DMS53 treated with DMSO at 0.1 percent for 48 hours (cell line): ENCODE measurements around the gene HTR1B.

ENCODE experiments used
- DNase-seq: peaks from one replicate; lab custom pipeline; 2025; ENCODE audit not compliant: unreplicated experiment; lab: John Stamatoyannopoulos, UW

The HTR1B gene

GRCh38 chr6:77463308-77463860 is at the start of gene HTR1B:
TSS of gene HTR1B (minus strand) at chr6:77463491. CDS start at chr6:77463403, 88 bp downstream.
- no peak for DNase-seq

- no peak for DNase-seq
Observed at GRCh38 chr6:77512554-77512953, 49.3 kb upstream of the HTR1B start.

DNA sequence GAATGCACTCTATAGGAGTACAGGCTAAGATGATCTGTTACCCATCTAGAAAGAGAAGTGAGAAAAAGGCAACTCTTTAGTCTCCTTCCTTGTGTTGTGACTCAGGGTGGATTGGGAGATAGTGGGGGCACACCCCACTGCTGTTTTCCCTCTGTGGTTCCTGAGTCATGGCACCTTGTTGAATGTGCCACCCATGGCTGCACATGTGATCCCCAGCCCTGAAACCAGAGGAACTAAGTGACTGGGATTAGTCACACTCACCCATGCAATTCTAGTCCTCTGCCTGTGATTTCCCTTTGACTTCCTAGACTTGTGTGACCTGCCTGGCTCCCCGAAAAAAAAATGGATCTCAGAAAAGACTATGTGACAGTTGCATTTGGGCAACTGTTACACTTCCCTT is 48.6 kb upstream of the HTR1B start:
- DNase-seq, result no peak

- no peak for DNase-seq
Observed at GRCh38 chr6:77502981-77503380, 39.7 kb upstream of the HTR1B start.

GRCh38 chr6:77492530-77492929 is 29.2 kb upstream of the HTR1B start:
- DNase-seq, result no peak

DNA sequence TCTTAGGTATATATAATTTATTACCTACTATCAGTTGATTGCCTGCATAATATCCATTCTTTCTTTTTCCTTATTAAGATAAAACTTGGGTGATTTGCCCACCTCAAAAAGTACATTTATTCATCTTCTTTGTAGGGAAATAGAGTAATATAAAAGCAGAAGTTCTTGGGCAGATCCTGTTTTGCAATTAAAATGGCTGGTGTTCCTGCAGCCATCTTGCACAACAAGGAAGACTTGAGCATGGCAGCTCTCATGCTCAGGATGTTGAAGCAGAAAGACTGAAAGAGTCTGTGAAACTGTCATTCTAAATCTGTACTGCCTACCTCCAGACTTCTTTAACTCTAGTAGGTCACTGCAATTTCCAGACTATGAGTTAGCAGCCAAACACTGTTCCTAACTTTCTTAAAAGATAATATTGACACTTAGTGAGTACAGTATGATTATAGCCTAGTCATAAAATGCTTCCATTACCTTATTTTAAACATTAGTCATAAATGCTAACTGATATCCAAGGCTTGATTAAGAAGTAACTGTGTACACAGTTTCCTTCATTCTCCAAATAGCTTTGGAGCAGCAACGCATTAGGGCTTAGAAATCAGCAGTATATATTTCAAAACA is 24.6 kb upstream of the HTR1B start:
- no peak for DNase-seq

GRCh38 chr6:77482981-77483380 is 19.7 kb upstream of the HTR1B start:
- no peak for DNase-seq

GRCh38 chr6:77474973-77475372 is 11.7 kb upstream of the HTR1B start:
- DNase-seq, result no peak

- DNase-seq, result no peak
Observed at GRCh38 chr6:77474286-77474956, 11.1 kb upstream of the HTR1B start.

- DNase-seq, result no peak
Observed at GRCh38 chr6:77470983-77471382, 7.7 kb upstream of the HTR1B start.

- no peak for DNase-seq
Observed at GRCh38 chr6:77468939-77469338, 5.6 kb upstream of the HTR1B start.

- DNase-seq, result no peak
Observed at GRCh38 chr6:77466451-77467437, 3.5 kb upstream of the HTR1B start.

DNA sequence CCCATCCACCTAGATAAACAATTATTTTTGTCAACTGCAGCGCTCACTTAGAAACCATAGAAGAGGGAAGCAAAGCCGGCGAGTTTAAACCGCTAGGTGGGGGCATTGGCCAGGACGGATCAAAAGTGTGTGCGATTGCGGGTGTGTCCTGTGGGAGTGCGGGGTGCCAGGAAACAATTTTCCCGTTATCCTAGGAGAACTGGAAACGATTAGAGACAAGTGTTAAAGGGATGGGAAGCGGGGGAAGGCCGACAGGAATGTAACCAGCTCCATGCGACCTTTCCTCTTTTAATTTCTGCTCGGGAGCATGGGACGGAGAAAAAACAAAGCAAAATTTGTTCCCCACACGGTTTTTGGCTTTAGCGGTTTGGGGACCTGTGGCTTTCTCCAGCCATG is 2.8 kb upstream of the HTR1B start:
- DNase-seq, result peak; percentile 51

DNA sequence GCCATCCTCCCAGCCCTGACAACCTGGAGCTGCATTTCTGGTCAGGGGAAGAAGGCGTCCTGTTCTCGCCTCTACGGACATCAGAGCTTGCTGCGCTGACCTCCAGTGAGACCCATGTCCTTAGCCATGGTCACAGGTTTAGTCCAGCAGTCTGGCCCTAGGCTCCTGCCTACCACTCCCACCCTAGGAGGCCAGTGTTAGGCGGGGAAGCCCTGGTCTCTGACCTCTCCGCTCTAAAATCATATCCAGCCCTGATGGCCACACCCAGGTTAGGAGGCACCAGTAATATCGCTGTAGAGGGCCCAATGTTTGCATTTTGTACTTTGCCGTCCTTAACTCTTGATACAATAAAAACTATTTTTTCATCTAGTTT is 1.2 kb upstream of the HTR1B start:
- DNase-seq, result no peak

GRCh38 chr6:77463861-77464494 is 687 bp upstream of the HTR1B start:
- no peak for DNase-seq

- DNase-seq, result no peak
Observed at GRCh38 chr6:77462359-77463307, 658 bp downstream of the HTR1B start.

DNA sequence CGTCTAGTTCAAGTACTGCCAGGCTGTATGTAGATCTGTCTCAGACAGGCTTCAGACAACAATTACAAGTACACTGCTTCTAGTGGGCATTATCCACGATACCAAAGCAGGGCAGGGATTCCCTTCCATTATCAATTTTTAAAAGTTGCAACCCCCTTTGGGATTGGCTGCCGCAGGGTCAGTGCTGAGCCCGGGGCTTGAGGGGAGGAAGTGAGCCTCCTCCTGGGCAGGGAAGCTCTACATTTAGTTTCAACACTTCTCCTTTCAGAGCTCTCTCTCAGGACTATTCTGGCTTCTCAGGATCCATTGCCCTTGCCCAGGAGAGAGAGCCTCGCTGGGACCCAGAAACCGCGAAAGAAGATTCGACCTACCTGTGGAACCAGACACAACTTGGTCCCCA is 1.5 kb downstream of the HTR1B start:
- no peak for DNase-seq

DNA sequence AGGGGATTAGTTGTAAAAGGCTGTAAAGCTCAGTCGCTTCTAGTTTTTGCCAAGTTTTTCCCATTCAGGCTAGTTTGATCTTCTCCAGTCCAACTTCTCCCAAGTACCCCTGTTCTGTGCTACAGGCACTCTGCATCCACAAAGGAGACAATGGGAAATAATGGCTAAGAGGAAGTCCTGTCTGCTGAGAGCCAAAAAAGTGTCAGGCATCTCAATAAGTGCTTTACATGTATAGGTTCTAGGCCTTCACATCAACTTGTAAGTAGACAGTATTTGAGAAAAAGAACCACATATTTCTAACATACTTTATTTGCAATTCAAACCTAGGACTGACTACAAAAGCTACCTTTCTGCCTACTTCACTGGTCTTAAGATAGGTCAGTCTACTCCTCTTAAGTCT is 4.9 kb downstream of the HTR1B start:
- DNase-seq, result no peak

DNA sequence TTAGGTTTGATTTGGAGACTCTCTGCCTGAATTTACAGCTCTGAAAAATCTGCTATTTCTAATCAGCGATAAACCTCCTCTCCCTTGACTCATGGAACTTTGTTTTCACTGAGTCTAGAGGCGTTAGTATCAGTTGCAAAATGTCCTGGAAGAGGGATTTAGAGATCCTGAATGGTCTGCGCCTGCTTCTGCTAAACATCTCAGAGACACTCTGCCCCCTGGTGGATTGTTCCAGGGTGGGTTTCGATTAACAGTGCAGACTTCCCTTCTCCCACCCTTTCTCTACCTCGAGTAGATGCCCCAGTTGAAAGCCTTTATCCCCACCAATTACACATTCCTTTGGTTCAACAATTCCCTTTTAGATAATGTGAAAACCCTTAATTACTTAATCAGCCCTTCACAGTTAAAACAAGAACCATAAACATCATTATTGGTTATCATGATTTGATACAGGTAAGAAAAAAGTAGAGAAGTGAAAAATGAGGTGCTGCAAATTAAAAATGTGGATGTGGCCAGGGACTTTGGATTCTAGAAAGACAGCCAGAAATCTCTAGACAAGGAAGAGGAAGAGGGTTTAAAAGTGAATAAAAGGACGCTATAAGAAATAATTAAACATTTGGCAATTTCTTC is 5.5 kb downstream of the HTR1B start:
- peak; percentile 54 for DNase-seq
